Muscle layer of duodenum (tissue), 2 donors: ENCODE results near the gene CPNE7.

ENCODE experiments used
- H3K27ac ChIP-seq: one replicate; pipeline ENCODE4 v1.7.0; 2013; ENCODE audit warnings: mild to moderate bottlenecking, low read length
- H3K27me3 ChIP-seq: one replicate; pipeline ENCODE4 v1.7.0; 2013; ENCODE audit warnings: low read depth, mild to moderate bottlenecking, control low read depth, low read length
- H3K36me3 ChIP-seq, 2 donors: one replicate each; pipeline ENCODE4 v1.7.0; 2013; ENCODE audit warnings: low read length in 2 of 2, control low read depth in 1 of 2, mild to moderate bottlenecking in 1 of 2; ENCODE audit not compliant: insufficient read depth in 2 of 2, control insufficient read depth in 1 of 2
- H3K4me1 ChIP-seq, 2 donors: one replicate each; pipeline ENCODE4 v1.7.0; 2013; ENCODE audit warnings: low read length in 2 of 2, mild to moderate bottlenecking in 2 of 2, control low read depth in 1 of 2, moderate library complexity in 1 of 2; ENCODE audit not compliant: insufficient read depth in 2 of 2, control insufficient read depth in 1 of 2
- H3K4me3 ChIP-seq, 2 donors: one replicate each; pipeline ENCODE4 v1.7.0; 2013; ENCODE audit warnings: low read length in 2 of 2, low read depth in 1 of 2, mild to moderate bottlenecking in 1 of 2
- H3K9me3 ChIP-seq, 2 donors: one replicate each; pipeline ENCODE4 v1.7.0; 2013; ENCODE audit warnings: low read length in 2 of 2, control low read depth in 1 of 2, mild to moderate bottlenecking in 1 of 2; ENCODE audit not compliant: control insufficient read depth in 1 of 2
- donor health status: healthy.

CPNE7 gene

DNA sequence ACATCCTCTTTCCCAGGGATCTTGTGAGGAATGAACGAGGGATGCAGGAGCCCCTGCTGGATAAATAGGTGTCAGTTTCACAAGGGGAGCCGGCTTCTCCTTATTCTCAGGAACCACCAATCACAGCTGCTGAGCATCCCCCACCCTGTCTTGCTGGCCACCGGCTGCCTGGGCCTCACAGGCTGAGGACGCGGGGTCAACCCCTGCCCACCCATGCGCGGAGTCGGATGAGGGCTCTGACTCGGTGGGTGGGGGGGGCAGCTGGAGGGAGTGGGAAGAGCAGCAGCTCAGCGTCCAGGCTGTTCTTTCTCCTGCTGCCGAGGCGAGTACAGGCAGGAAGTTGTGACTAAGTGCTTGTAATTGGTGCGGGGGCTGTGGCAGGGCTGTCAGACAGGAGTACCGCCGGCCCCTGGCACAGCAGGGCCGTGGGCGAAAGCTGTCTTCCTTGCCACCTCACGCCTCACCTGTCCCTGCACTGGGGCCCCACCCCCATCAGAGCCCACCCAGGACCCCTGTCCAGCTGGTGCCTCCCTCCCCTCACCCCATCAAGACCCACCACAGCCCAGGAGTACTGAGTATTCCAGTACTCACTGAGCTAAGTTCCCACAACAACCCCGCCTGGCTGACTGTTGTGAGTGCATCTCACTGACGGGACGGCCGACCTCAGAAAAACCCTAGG is 26.9 kb downstream of the CPNE7 start:
- H3K27ac ChIP-seq: no peak overlapping the region

DNA sequence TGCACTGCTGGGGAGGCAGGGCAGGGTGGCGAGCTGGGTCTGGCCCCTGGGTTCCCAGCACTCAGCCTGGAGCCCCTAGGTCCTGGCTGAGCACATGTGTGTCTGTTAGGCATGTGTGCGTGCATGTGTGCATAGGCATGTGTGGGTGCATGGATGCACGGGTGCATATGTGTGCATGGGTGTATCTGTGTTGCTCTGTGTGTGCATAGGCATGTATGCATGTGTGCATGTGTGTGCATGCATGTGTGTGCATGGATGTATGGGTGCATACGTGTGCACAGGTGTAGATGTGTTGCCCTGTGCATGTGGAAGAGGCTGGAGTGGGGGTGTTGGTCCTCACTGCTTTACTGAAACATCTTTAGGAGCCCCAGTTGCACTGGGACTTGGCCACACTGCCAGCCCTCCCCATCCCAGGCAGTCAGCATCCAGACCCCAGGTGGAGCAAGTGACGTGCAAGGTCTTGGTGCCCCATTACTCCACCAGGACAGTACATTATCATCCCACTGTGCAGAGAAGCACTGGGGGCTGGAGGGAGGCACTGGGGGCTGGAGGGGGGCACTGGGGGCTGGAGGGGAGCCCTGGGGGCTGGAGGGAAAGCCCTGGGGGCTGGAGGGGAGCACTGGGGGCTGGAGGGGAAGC is 27.5 kb downstream of the CPNE7 start:
- Histone ChIP-seq H3K9me3 (no peaks in the 10 kb centered on the region), H3K4me1 (peaks cover 0 to 5% of the 10 kb centered on the region in 2 donors), H3K27me3 (no peaks in the 10 kb centered on the region), H3K4me3 (no peak overlapping the region), H3K27ac (no peak overlapping the region), H3K36me3 (no peaks in the 10 kb centered on the region)

More for the DNA sequence above, 26.9 kb downstream of the CPNE7 start:
- no peaks in the 10 kb centered on the region for H3K27me3 ChIP-seq
- no peaks in the 10 kb centered on the region for H3K9me3 ChIP-seq
- H3K4me1 ChIP-seq: peaks cover 0 to 5% of the 10 kb centered on the region in 2 donors
- no peak overlapping the region for H3K4me3 ChIP-seq
- H3K36me3 ChIP-seq: no peaks in the 10 kb centered on the region

DNA sequence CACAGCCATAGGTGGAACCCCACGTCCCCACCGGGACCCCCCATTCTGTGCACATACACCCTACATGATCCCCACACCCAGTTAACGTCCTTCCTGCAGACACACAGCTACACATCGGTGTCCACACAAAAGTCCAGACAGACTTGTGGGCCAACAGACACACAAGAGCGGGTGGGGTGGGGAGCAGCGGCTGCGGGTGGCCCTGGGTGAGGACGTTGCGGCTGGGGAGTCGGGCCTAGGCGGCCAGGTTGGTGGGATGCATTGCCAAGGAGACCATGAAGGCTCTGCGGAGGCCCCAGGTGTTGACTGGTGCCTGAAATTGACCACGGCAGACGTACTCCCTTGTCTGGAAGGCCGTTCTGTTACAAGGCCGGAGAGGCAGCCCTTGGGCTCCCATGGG is 29.2 kb downstream of the CPNE7 start:
- Histone ChIP-seq H3K4me1 (peaks cover 0 to 5% of the 10 kb centered on the region in 2 donors), H3K36me3 (no peaks in the 10 kb centered on the region), H3K27me3 (no peaks in the 10 kb centered on the region), H3K9me3 (no peaks in the 10 kb centered on the region), H3K27ac (no peak overlapping the region), H3K4me3 (no peak overlapping the region)

DNA sequence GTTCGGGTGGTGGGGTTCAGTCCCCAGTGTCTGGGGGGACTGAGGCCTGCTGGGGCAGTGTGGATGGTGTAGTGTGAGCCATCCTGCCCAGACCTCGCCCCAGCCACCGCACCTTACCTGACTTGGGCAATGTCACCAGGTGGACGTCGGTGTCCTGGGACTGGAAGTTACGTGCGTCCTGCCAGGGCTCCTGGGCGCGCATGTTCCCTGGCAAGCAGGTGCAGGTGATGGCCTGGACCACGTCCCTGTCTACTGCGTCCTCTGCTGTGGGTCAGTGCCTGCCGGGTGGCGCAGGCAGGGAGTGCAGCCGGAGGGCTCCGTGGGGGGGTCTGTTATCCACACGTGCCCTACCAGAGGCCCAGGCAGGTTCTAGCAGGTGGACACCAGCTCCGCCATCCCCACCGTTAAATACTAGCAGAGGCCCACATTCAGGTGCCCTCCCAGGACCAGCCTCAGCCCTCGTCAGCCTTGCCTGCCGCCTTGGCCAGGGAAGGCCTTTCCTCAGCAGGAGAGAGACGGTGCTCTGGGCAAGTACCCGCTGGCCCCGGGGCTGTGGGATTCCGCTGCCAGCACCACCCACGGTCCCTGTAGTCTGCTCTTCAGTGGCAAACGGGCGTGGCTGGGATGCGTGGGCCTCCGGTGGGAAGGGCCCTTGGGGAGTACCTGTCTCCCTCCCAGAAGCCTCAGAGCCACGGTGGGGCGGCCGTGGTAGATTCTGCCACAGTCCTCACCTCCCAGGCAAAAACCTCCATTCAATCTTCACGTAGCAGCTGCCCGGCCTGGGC is 29.8 kb downstream of the CPNE7 start:
- Histone ChIP-seq H3K9me3 (no peaks in the 10 kb centered on the region), H3K27ac (no peak overlapping the region), H3K36me3 (no peaks in the 10 kb centered on the region), H3K4me1 (peaks cover 0 to 5% of the 10 kb centered on the region in 2 donors), H3K4me3 (no peak overlapping the region), H3K27me3 (no peaks in the 10 kb centered on the region)

DNA sequence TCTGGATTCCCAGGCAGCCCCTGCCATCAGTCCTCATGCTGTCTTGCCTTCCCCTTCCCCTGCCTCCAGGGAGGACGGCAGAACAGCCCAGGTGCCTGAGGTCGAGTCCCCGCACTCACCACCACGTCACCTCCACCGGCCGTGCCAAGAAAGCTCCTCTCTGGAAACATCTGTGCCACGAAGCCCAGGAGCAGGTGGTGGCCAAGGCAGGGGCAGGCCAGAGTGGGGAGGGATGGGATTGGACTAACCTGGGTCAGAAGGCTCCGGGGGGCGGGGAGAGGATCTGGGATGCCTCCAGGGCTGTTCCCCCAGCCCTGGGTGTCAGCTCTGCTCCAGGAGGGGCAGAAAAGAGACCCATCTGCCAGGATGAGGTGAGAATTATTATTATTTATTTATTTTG is 30.4 kb downstream of the CPNE7 start:
- H3K27me3 ChIP-seq: no peaks in the 10 kb centered on the region

DNA sequence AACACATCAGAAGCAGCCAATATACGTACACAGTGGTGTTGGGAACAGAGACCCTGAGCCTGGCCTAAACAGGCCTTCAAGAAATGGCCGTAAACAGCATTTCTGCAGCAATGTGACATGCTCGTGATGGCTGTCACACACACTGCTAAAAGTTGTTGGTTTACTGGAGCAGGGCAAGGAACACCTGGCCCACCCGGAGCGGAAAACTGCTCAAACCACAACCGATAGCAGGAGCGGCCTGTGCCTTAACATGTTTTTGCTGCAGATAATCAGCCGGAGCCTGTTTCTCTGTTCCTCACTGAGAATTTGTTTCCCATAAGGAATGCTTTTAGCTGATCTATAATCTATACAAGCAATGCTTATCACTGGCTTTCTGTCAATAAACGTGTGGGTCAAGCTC is 31.9 kb downstream of the CPNE7 start:
- Histone ChIP-seq H3K27me3 (no peaks in the 10 kb centered on the region), H3K4me3 (no peak overlapping the region), H3K4me1 (peaks cover 0 to 5% of the 10 kb centered on the region in 2 donors), H3K9me3 (no peaks in the 10 kb centered on the region), H3K27ac (no peak overlapping the region), H3K36me3 (no peaks in the 10 kb centered on the region)

More for the DNA sequence above, 30.4 kb downstream of the CPNE7 start:
- Histone ChIP-seq H3K4me1 (peaks cover 0 to 5% of the 10 kb centered on the region in 2 donors), H3K9me3 (no peaks in the 10 kb centered on the region), H3K36me3 (no peaks in the 10 kb centered on the region), H3K4me3 (no peak overlapping the region), H3K27ac (no peak overlapping the region)

DNA sequence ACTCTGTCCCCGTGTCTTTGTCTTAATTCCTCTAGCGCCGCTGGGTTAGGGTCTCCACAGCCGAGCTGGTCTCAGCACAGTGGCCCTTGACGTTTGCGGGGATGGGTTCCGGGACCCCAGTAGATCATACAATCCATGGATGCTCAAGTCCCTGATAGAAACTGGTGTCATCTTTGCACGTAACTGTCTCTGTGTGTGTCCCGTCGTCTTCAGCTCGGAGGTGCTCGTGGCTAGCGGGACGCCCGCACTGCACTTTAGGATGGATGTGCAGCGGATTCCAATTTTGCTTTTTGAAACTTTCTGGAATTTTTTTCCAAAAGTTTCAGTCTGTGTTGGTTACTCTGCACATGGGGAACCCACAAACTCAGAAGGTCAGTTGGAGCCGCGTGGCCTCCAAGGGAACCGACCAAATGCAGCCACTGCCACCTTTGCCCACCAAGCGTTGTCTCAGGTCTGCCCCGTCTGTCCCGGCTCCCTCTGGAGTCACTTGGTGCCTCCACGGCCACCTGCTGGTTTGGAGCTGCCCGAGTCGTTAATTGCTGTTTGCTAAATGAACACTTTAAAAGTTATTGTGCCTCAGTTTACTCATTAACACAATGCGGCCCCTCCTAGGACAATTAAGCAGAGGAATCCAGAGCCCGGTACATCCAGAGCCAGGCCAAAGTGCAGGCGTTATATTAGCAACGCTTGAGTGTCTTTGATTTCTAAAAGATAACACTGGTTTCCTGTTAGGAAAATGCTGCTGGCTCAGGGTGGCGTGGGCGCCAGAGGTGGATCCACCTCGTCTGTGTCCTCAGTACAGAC is 32.6 kb downstream of the CPNE7 start:
- Histone ChIP-seq H3K9me3 (no peaks in the 10 kb centered on the region), H3K4me1 (no peaks in the 10 kb centered on the region), H3K27ac (no peak overlapping the region), H3K36me3 (no peaks in the 10 kb centered on the region), H3K4me3 (no peak overlapping the region), H3K27me3 (no peaks in the 10 kb centered on the region)

DNA sequence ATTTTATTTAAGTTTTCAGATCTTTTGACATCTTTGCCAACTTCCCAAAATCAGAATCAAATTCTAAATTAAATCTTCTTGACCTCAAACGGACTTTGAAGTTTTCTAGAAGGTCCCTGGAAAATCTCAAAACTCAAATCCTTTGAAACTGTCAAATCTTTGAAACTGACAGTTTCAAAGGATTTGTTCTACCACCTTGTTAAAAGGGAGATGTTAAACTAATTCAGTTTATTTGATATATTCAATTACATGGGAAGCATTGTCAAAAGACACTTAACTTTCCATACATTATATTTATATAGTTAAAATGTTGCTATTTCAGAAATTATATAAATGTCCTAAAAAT is 34.5 kb downstream of the CPNE7 start:
- H3K27me3 ChIP-seq: no peaks in the 10 kb centered on the region
- H3K9me3 ChIP-seq: no peaks in the 10 kb centered on the region
- H3K27ac ChIP-seq: no peak overlapping the region

DNA sequence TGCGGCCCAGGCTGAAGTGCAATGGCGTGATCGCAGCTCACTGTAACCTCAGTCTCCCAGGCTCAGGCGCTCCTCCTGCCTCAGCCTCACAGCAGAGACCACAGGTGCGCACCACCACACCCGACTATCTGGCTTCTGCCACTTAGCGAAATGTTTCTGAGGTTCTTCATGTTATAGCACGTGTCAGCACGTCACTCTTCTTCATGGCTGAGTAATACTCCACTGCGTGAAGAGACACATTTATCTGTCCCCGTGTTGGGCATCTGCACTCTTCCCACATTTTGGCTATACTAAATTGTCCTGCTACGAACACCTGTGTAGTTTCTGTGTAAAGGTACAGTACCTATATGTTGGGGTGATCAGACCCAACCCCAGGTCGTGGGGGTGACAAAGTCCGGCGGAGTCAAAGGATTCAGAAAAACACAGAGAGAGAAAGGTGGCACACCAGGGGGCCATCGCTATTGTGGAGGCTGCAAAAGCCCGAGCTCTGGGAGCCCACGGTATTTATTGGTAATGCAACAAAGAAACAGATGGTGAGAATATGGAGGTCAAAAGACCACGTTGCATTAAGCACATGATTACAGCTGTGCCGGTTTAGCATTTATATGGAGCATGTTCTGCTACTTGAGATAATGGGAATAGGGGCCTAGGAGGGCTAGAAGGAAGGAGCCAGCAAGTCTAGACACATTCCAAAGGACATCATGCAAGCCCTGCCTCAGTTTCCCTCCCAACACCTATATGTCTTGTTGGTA is 37.0 kb downstream of the CPNE7 start:
- Histone ChIP-seq H3K27me3 (no peaks in the 10 kb centered on the region), H3K27ac (no peak overlapping the region), H3K4me3 (no peak overlapping the region), H3K36me3 (no peaks in the 10 kb centered on the region), H3K4me1 (no peaks in the 10 kb centered on the region), H3K9me3 (no peaks in the 10 kb centered on the region)

More for the DNA sequence above, 34.5 kb downstream of the CPNE7 start:
- no peak overlapping the region for H3K4me3 ChIP-seq
- no peaks in the 10 kb centered on the region for H3K4me1 ChIP-seq
- no peaks in the 10 kb centered on the region for H3K36me3 ChIP-seq

DNA sequence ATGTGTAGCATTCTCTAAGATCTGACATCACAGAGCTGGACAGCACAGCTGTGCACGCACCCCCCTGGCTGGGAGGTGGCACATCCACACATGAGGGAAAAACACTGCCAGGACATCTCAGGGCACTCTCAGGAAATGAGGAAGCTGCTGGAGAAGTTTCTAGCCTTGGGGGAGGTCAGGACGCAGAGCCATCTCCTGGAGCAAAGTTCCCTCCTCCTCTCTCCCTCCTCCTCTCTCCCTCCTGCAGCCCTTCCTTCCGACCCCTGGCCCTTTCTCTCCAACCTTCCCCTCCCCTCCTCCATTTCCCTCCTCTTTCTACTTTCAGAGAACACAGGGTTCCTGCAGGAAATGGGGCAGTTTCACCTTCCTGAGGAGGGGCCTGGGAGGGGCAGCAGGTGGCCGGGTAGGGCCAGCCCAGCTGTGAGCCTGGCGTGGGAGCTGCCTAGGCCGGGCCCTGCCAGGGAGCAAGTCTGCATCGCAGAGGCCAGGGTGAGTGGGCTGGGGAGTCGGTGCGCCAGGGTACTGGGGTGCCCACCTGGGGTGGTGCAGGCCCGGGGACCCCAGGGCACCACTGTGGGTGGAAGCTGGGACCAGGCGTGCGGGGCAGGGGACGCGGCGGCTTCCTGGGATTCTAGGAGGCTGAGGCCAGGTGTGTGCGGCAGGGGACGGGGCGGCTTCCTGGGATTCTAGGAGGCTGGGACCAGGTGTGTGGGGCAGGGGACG is 37.8 kb downstream of the CPNE7 start, which contains the start of gene DPEP1:
Gene DPEP1 (plus strand): TSS at position 412 of the 723 bp plus-strand sequence. CDS start 16,769 bp downstream, outside the sequence.
- no peaks in the 10 kb centered on the region for H3K9me3 ChIP-seq
- H3K4me1 ChIP-seq: no peaks in the 10 kb centered on the region
- no peak within 1 kb of the TSS for H3K4me3 ChIP-seq
- H3K27ac ChIP-seq: no peak within 1 kb of the TSS
- H3K36me3 ChIP-seq: no peaks in the 10 kb centered on the region
- no peaks in the 10 kb centered on the region for H3K27me3 ChIP-seq
